GM18858 (cell line): ENCODE results near the gene NUDT21.

Experiments used
- ATAC-seq: cut with Tn5 transposase; IDR thresholded peaks from one replicate; pipeline ENCODE4 v1.9.1; 2021; ENCODE audit not compliant: unreplicated experiment

Gene NUDT21

GRCh38 chr16:56463153-56463552 lies 12.0 kb upstream of the NUDT21 start:
- ATAC-seq: no peak

GRCh38 chr16:56462064-56462796 lies 11.1 kb upstream of the NUDT21 start:
- no peak for ATAC-seq

GRCh38 chr16:56460101-56460500 lies 9.0 kb upstream of the NUDT21 start:
- no peak for ATAC-seq

GRCh38 chr16:56457927-56458470 lies 6.9 kb upstream of the NUDT21 start:
- no peak for ATAC-seq

- ATAC-seq: peak; percentile 20
Observed at GRCh38 chr16:56451753-56452689, 889 bp upstream of the NUDT21 start.

- peak; percentile 15 for ATAC-seq
Observed at GRCh38 chr16:56450275-56450985, 702 bp downstream of the NUDT21 start.

GRCh38 chr16:56448005-56448404 lies 3.1 kb downstream of the NUDT21 start:
- no peak for ATAC-seq

- no peak for ATAC-seq
Observed at GRCh38 chr16:56447286-56447685, 3.8 kb downstream of the NUDT21 start.

GRCh38 chr16:56438038-56438437 lies 13.1 kb downstream of the NUDT21 start:
- ATAC-seq: no peak

GRCh38 chr16:56436258-56436657 lies 14.9 kb downstream of the NUDT21 start:
- ATAC-seq: no peak

- no peak for ATAC-seq
Observed at GRCh38 chr16:56428091-56428490, 23.0 kb downstream of the NUDT21 start.

- no peak for ATAC-seq
Observed at GRCh38 chr16:56426585-56426984, 24.5 kb downstream of the NUDT21 start.

- peak; percentile 51 for ATAC-seq
Observed at GRCh38 chr16:56425439-56425832, 25.7 kb downstream of the NUDT21 start, which contains the start of gene AMFR. AMFR (minus strand) TSS chr16:56425545; CDS start chr16:56425327, 218 bp downstream.

- peak; percentile 23 for ATAC-seq
Observed at GRCh38 chr16:56424791-56425438, 26.2 kb downstream of the NUDT21 start.

GRCh38 chr16:56424404-56424764 lies 26.7 kb downstream of the NUDT21 start:
- no peak for ATAC-seq

- no peak for ATAC-seq
Observed at GRCh38 chr16:56423584-56424403, 27.3 kb downstream of the NUDT21 start.

- ATAC-seq: no peak
Observed at GRCh38 chr16:56422896-56423441, 28.2 kb downstream of the NUDT21 start.

- no peak for ATAC-seq
Observed at GRCh38 chr16:56421976-56422669, 29.0 kb downstream of the NUDT21 start.

GRCh38 chr16:56421313-56421712 lies 29.8 kb downstream of the NUDT21 start:
- no peak for ATAC-seq
